GM12891 (cell line): ENCODE data around the gene LRRC53.

Source experiments
- PAX5 ChIP-seq: IDR thresholded peaks from 2 replicates; pipeline ENCODE4 v1.6.1; 2011; ENCODE audit warnings: low read length, moderate library complexity, mild to moderate bottlenecking; ENCODE audit not compliant: insufficient read depth, severe bottlenecking
- POLR2A ChIP-seq: IDR thresholded peaks from 2 replicates; pipeline ENCODE4 v1.6.1; 2011; ENCODE audit warnings: low read depth, low read length, control low read depth
- POLR2AphosphoS5 ChIP-seq: IDR thresholded peaks from 2 replicates; pipeline ENCODE4 v1.6.1; 2011; ENCODE audit warnings: low read depth, low read length, control low read depth
- POU2F2 ChIP-seq: IDR thresholded peaks from 2 replicates; pipeline ENCODE4 v1.6.1; 2011; ENCODE audit warnings: low read depth, mild to moderate bottlenecking, control low read depth, low read length, moderate library complexity
- SPI1 ChIP-seq: IDR thresholded peaks from 2 replicates; pipeline ENCODE4 v1.6.1; 2011; ENCODE audit warnings: low read depth, low read length, control low read depth
- TAF1 ChIP-seq: IDR thresholded peaks from 2 replicates; pipeline ENCODE4 v1.6.1; 2011; ENCODE audit warnings: low read depth, low read length, control low read depth

DNA sequence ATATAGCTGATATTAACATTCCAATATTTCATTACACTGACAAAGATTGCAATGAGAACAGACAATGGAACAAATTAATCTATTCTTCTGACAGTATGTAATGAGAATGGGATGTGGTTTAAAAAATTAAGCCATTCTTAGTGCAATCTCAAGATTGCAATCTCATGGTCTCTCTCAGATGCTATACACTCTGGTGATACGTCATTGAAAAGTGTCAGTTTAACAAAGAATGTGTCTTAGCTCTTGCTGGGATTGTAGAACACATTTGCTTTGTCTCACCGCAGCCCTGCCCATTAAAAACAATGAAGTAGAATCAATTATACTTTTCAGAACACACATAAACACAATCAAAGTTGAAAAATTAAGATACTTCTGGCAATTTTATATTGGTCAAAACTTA is 55.2 kb downstream of the LRRC53 start:
- TF ChIP-seq POLR2A (no peak), POU2F2 (no peak), TAF1 (no peak), POLR2AphosphoS5 (no peak), PAX5 (no peak), SPI1 (no peak)
